HCT116 (cell line): Measurements from ENCODE around the gene ARHGEF25.

ENCODE experiments used
- FOSL1 ChIP-seq: IDR thresholded peaks from 2 replicates; pipeline ENCODE4 v1.6.1; 2012; ENCODE audit warnings: low read depth
- POLR2AphosphoS5 ChIP-seq: IDR thresholded peaks from 2 replicates; pipeline ENCODE4 v1.6.1; 2011; ENCODE audit warnings: mild to moderate bottlenecking, low read depth, low read length, moderate library complexity

DNA sequence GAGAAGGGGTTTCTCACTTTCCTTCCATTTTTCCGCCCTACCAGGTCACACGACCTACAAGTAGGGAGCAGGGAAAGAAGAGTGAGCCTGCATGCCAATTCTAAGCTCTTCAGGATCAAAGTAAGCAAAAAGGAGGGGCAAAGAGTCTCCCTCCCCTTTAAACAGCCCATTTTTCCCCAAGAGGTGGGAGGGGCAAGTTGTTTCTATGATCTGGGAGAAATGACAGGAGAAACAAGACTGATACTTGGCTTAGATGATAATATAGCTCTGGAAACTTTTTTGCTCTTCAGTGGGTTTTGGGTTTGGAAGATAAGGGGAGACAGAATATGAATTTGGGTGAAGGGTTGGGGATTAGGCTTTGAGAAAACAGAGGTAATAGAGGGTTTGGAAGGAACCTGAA is 4.8 kb upstream of the ARHGEF25 start:
- TF ChIP-seq FOSL1 (no peak), POLR2AphosphoS5 (no peak)
